Measurements from ENCODE around the gene MYO15B.
"Not testable (repeated sequence)": the region's sequence is repeated elsewhere in the genome, so short reads cannot be mapped to it uniquely, and the experiment has no call there.

Gene MYO15B

GRCh38 chr17:75576661-75577060 lies 10.9 kb upstream of the MYO15B start:
- no peak for DNase-seq

DNA sequence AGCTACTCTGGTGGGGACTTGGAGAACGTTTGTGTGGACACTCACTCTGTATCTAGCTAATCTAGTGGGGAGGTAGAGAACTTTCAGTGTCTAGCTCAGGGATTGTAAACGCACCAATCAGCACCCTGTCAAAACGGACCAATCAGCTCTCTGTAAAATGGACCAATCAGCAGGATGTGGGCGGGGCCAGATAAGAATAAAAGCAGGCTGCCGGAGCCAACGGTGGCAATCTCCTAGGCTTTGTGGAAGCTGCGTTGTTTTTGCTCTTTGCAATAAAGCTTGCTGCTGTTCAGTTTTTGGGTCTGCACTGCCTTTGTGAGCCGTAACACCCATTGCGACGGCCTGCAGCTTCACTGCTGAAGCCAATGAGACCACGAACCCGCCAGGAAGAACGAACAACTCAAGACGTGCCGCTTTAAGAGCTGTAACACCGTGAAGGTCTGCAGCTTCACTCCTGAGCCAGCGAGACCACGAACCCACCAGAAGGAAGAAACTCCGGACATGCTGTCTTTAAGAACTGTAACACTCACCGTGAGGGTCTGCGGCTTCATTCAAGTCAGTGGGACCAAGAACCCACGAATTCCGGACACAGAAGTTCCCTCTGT lies 6.4 kb upstream of the MYO15B start:
- DNase-seq = peak; percentile 50

- DNase-seq = not testable (repeated sequence)
Observed at GRCh38 chr17:75583197-75583596, 4.4 kb upstream of the MYO15B start.

GRCh38 chr17:75584849-75585175 lies 2.8 kb upstream of the MYO15B start:
- DNase-seq = no peak

DNA sequence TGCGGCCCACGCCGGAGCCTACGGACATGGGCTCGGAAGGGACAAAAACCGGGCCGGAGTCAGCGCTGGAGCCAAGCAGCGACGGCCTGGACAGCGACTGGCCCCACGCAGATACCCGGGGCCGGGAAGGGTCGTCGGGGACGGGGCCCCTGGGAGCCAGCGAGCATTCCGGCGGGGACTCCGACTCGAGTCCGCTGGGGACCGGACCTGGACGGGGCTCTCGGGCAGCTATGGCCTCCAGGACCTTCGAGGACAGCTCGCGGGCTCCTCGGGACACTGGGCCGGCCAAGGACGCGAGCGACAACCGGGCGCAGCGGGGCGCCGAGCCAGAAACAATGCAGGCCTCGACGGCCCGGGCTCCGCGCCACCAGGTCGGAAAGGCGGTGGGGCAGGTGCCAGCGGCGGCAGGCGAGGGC lies 1.0 kb downstream of the MYO15B start:
- no peak for DNase-seq

DNA sequence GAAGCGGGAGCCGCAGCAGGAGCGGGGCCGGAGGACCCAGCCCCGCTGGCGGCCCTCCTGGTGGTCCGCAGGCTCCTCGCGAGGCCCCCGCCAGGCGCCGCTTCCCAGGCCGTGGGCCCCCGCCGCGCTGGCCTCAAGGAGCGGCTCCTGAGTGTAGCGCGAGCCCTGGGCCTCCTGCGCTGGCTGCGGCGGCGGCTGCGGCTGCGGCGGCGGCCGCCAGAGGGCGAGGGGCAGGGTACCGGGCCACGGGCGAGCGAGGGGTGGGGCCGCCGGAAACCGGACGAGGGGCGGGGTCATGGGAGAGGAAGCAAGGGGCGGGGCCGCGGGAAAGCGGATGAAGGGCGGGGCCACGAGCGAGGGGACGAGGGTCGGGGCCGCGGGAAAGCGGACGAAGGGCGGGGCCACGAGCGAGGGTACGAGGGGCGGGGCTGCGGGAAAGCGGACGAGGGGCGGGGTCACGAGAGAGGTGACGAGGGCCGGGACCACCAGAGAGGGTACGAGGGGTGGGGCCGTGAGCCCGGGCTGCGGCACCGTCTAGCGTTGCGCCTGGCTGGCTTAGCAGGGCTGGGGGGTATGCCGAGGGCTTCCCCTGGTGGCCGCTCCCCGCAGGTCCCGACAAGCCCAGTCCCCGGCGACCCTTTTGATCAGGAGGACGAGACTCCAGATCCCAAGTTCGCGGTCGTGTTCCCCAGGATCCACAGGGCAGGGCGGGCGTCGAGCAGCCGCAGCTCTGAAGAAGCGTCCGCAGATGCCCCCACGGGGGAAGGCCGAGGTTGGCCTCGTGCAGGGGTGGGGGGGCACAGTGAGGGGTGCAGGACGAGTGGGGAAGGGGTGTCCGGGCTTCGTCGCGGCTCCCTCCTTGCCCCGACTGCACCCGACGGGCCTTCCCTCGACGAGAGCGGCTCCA lies 1.7 kb downstream of the MYO15B start:
- peak; percentile 90 for DNase-seq

- no peak for DNase-seq
Observed at GRCh38 chr17:75589919-75590303, 2.3 kb downstream of the MYO15B start.

GRCh38 chr17:75590314-75590761 lies 2.7 kb downstream of the MYO15B start:
- DNase-seq = no peak

- DNase-seq = no peak
Observed at GRCh38 chr17:75590849-75591721, 3.5 kb downstream of the MYO15B start.

DNA sequence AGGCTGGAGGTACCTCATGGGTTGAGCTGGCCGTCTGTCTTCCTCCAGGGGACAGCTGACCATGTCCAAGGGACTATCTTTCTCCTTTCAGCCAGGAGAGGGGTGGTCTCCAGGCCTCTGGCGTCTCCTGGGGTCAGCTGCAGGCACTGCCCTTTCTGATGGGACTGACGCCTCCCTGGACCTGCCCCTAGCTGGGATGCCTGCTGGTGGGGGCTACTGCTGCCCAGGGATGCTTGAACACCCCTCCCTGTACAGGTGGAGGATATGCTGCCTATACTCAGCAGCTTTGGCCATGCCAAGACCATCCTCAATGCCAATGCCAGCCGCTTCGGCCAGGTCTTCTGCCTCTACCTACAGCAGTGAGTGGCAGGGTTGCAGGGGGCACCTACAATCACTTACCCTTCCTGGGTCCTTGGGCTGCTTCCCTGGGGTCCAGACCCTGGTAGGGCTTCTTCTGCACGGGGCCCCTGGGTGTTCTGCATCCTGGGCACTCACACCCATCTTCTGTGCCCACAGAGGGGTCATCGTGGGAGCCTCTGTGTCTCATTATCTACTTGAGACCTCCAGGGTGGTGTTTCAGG lies 4.2 kb downstream of the MYO15B start:
- DNase-seq = no peak

- no peak for DNase-seq
Observed at GRCh38 chr17:75592348-75593020, 4.9 kb downstream of the MYO15B start.

DNA sequence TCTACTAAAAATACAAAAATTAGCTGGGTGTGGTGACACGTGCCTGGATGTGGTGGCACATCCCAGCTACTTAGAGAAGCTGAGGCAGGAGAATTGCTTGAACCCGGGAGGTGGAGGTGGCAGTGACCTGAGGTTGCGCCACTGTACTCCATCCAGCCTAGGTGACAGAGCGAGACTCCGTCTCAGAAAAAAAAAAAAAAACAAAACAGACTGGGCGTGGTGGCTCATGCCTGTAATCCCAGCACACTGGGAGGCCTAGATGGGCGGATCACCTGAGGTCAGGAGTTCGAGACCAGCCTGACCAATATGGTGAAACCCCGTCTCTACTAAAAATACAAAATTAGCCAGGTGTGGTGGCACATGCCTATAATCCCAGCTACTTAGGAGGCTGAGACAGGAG lies 5.8 kb downstream of the MYO15B start:
- DNase-seq = not testable (repeated sequence)

DNA sequence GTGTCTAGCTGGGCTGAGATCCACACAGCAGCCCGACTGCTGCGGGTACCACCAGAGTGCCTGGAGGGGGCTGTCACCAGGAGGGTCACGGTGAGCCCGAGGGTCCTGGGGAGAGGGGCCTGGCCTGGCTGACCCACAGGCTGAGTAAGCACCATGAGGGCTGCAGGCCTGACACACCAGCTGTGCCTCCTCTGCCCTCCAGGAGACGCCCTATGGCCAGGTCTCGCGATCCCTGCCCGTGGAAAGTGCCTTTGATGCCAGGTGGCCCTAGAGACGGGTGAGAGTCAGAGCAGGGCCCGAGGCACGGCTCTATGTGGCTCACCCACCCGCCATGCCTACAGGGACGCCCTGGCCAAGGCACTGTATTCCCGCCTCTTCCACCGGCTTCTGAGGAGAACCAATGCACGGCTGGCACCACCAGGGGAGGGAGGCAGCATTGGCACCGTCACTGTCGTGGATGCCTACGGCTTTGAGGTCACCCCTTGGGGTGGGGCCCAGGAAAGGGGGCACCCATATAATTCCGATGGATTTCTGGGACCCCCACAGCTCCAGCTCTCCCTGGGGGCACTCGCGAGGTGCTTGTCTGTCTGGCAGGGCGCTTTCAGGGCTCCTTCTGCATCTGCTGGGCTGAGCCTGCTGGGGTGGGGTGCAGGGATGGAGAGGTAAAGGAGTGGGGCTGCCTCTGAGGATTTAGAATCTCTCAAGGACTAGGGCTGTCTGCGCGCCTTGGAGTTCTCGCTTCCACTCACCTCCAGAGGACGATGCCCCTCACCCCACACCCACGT lies 7.1 kb downstream of the MYO15B start:
- no peak for DNase-seq

DNA sequence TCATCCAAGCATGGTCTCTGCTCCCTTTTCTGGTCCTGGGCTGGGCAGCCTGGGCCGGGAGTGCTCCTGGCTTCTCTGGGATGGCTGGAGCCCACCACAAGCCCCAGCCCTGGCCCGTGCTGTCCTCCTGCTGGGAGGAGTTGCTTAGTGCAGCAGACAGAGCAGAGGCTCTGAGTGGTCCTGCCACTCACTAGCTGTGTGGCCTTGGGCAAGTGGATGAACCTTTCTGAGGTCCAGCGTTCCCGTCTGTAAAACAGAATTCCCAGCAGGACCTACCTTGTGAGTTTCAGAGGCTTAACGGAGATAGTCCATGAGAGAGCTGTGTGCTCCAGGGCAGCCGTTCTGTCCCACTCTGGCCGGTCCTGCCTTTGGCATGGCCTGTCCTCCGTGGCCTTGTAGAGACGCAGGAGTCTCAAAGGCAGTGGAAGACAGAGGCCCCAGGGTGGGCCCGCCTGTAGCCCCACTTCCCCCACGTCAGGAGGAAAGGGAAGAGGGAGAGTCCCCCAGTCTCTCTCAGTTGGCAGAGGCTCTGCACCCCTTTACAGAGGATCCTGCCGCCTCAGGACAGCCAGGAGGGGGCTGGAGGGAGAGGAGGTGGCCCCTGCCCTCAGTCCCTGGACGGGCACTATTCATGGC lies 7.8 kb downstream of the MYO15B start:
- DNase-seq = no peak

DNA sequence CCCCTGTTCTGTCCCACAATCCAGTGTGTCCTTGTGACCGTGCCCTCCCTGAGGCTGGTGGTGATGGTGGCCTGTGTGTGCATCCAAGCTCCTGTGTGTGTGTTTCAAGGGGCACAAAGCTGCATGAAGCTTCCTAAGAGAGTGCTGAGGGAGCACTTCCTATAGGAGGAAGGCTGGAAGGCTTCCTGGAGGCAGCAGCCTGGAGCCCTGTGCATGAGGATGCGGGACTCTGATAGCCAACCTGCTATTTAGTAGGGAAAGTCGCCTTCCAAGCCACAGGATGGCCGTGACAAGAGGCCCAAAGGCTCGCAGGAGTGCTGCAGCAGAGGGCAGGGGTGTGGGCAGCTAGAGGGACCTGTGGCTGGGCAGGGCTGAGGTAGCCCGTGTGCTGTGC lies 8.3 kb downstream of the MYO15B start:
- no peak for DNase-seq

- no peak for DNase-seq
Observed at GRCh38 chr17:75596320-75597087, 8.9 kb downstream of the MYO15B start.

GRCh38 chr17:75601057-75601987 lies 13.7 kb downstream of the MYO15B start:
- DNase-seq = peak; percentile 28

DNA sequence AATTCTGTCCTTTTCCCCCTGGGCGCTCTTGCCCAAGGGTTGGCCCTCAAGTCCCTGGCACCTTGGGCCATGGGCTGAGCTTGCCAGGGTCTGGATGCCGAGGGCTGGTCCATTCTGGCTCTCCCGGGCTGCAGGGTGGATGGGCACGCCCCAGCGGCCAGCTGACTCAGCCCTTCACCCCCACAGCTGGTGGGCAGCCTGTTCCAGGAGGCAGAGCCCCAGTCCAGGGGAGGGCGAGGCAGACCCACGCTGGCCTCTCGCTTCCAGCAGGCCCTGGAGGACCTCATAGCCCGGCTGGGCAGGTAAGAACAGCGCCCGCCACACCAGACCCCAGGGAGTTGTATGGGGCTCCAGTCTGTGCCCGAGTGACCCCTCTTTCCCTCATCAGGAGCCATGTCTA lies 15.0 kb downstream of the MYO15B start:
- DNase-seq = no peak

DNA sequence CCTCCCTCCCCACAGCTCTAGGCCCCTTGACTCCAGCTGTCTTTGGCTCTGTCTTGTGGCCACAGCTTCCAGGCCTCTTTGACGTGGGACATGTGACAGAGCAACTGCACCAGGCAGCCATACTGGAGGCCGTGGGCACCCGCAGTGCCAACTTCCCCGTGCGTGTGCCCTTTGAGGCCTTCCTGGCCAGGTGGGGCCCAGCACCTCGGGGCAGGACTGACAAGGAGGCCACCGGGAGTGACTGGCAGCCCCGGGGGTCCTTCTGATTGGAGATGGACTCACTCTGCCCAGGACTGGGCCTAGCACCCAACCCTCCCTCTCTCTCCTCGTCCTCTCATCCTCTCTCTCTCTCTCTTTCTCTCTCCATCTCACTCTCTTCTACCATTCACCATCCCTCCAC lies 15.5 kb downstream of the MYO15B start:
- no peak for DNase-seq

Measured in GDM1 (cell line).